ENCODE results near the gene EHBP1L1. TPM values are rescaled to one million over a fixed set of nuclear protein-coding genes. Genes with fewer than 3 reads are reported as not detected.

Gene EHBP1L1
- total and polyA plus RNA-seq, 2 of the 8 experiments (the other 6 are each of a cell fraction or from before 2014, with no cell fraction given): 4.3 to 6.6 TPM

- no peak overlapping the region for H2BK5ac ChIP-seq (ENCODE audit: low read depth, low read length)
- no peak overlapping the region for H3K4me2 ChIP-seq (ENCODE audit: insufficient read depth in 1 of 2, low read depth in 2 of 2, low read length in 2 of 2)
- no peak overlapping the region for H2AFZ ChIP-seq (ENCODE audit: low read length)
- H2BK15ac ChIP-seq (ENCODE audit: low read length): no peak overlapping the region
- H3K23me2 ChIP-seq (ENCODE audit: low read depth, low read length): peaks cover 2% of the 10 kb centered on the region; the same call in 1 of the 2 replicates
- ChIA-PET POLR2A (ENCODE audit: partially characterized antibody) (interaction anchor here (1.4 to 1.6 kb wide), 2 partner anchors 18 to 64 kb away, joined by 4 read pairs; no protein-coding TSS in a partner anchor), CTCF (ENCODE audit: partially characterized antibody) (interaction anchor here (3.5 to 16.3 kb wide), 4 partner anchors 8 to 19 kb away, joined by 11 to 284 read pairs (median 51); partner anchors contain the start of genes EHBP1L1, FAM89B and ZNRD2)
- no peak overlapping the region for H3K4me3 ChIP-seq (ENCODE audit: extremely low read depth in 1 of 4, insufficient read depth in 2 of 4, low read depth in 3 of 4, low read length in 4 of 4)
- peak overlapping the region; percentile 86; the same call in 1 of the 2 replicates for H2AK5ac ChIP-seq (ENCODE audit: low read depth, low read length)
- H2BK20ac ChIP-seq (ENCODE audit: low read length): no peak overlapping the region
- H2BK120ac ChIP-seq (replicated peaks; ENCODE audit: low read depth, low read length): no peak overlapping the region
- H3K23ac ChIP-seq (ENCODE audit: insufficient read length): no peak overlapping the region
- H4K20me1 ChIP-seq (replicated peaks in 1 of 2; ENCODE audit: control insufficient read depth in 1 of 2, insufficient read depth in 2 of 2, low read length in 2 of 2): peaks cover 0 to 2% of the 10 kb centered on the region in 2 experiments
- no peak overlapping the region for H2BK12ac ChIP-seq (ENCODE audit: low read depth, low read length)
- FAIRE-seq: no peak
- no peak for DNase-seq (ENCODE audit: low read depth in 1 of 2, low spot score in 2 of 2)
- H3K4ac ChIP-seq (replicated peaks; ENCODE audit: insufficient read length, low read depth, low read length): no peak overlapping the region
- H3K4me1 ChIP-seq (replicated peaks in 1 of 4; ENCODE audit: control insufficient read depth in 3 of 4, insufficient read depth in 4 of 4, low read length in 3 of 4): peaks cover 0 to 22% (median 20%) of the 10 kb centered on the region in 4 experiments; a peak in 6 of 7 replicates
- no peak overlapping the region for H3K9ac ChIP-seq (replicated peaks in 1 of 4; ENCODE audit: extremely low read depth in 1 of 4, low read depth in 3 of 4, low read length in 3 of 4)
- WGBS, 2 experiments (ENCODE audit: extremely low coverage in 1 of 2, insufficient coverage in 1 of 2, insufficient read length in 1 of 2, insufficient replicate concordance in 2 of 2, low coverage in 1 of 2, low lambda C conversion rate in 2 of 2, missing lambda C conversion rate in 1 of 2): 91% methylated on average over 4 of the region's 4 CpGs; no CpG with 5 or more reads in 1 of the 2 experiments
- no peak overlapping the region; the same call in 1 of the 2 replicates for H4K8ac ChIP-seq (ENCODE audit: extremely low read depth, insufficient read depth, low read length)
- H4K5ac ChIP-seq (ENCODE audit: insufficient read length, low read depth, low read length): no peak overlapping the region
- H3K56ac ChIP-seq (replicated peaks; ENCODE audit: insufficient read length, low read depth, low read length): no peak overlapping the region
- no peaks in the 10 kb centered on the region for H3K36me3 ChIP-seq (ENCODE audit: control insufficient read depth in 2 of 4, insufficient read depth in 4 of 4, low read length in 3 of 4)
- no peak overlapping the region for H3K14ac ChIP-seq (ENCODE audit: insufficient read length)
- no peaks in the 10 kb centered on the region for H3K79me2 ChIP-seq (ENCODE audit: control insufficient read depth in 1 of 2, insufficient read depth in 2 of 2, low read length in 2 of 2)
- no peaks in the 10 kb centered on the region for H3K9me3 ChIP-seq (ENCODE audit: insufficient read depth in 2 of 2, low read depth in 1 of 2, low read length in 1 of 2)
- H4K91ac ChIP-seq (replicated peaks; ENCODE audit: insufficient read length, low read length): no peak overlapping the region
- H3K18ac ChIP-seq (ENCODE audit: extremely low read depth, low read length): no peak overlapping the region
- H3K79me1 ChIP-seq (ENCODE audit: low read depth, low read length): no peaks in the 10 kb centered on the region; the same call in 1 of the 2 replicates
- no peak overlapping the region for H3K27ac ChIP-seq (ENCODE audit: low read depth, low read length)
- H3K27me3 ChIP-seq (replicated peaks in 1 of 4; ENCODE audit: control insufficient read depth in 3 of 4, extremely low read depth in 1 of 4, insufficient read depth in 3 of 4, low read length in 3 of 4): peaks cover 0 to 11% (median 7%) of the 10 kb centered on the region in 4 experiments; a peak in 5 of 7 replicates
- TF ChIP-seq RBBP5 (IDR thresholded peaks at IDR 0.05; ENCODE audit: borderline replicate concordance, low read depth, low read length) (no peak), TEAD4 (IDR thresholded peaks at IDR 0.05; ENCODE audit: low read depth, low read length) (no peak), YY1 (IDR thresholded peaks at IDR 0.05; ENCODE audit: low read depth, low read length) (no peak), ATF2 (IDR thresholded peaks at IDR 0.05; ENCODE audit: low read length) (no peak), RAD21 (IDR thresholded peaks at IDR 0.05 in 1 of 2, conservative IDR thresholded peaks at IDR 0.05 in 1 of 2; ENCODE audit: low read depth in 2 of 2, low read length in 2 of 2) (no peak), KDM1A (IDR thresholded peaks at IDR 0.05; ENCODE audit: borderline replicate concordance, low read length) (no peak)
Observed at GRCh38 chr11:65563601-65564000, 12.3 kb upstream of the EHBP1L1 start.
